B cell (primary cell): ENCODE results near the gene SALL2. TPM values are rescaled to one million over a fixed set of nuclear protein-coding genes. Genes with fewer than 3 reads are reported as not detected.

Source experiments
- ATAC-seq: fragments of 200-7000 bp; cut with Tn5 transposase; one replicate; pipeline ENCODE4 v1.10.0; 2021; ENCODE audit warnings: low read depth, mild to moderate bottlenecking, moderate number of reproducible peaks, moderate library complexity
- CTCF ChIA-PET: fragments of 350-600 bp; sonication (Branson Sonifier 250); formaldehyde crosslinking; loops from one replicate; lab custom pipeline; 2021; ENCODE audit warnings: antibody characterized with exemption, inconsistent platforms; lab: Charles Lee
- POLR2A ChIA-PET: fragments of 350-600 bp; sonication (Branson Sonifier 250); formaldehyde crosslinking; loops from one replicate; lab custom pipeline; 2021; ENCODE audit warnings: antibody characterized with exemption; lab: Charles Lee
- DNase-seq: peaks from one replicate; pipeline ENCODE4 v3.0.0; 2013
- H2AFZ ChIP-seq: 2 replicates; pipeline ENCODE4 v1.6.1; 2012; ENCODE audit warnings: mild to moderate bottlenecking, low read depth, low read length; ENCODE audit not compliant: insufficient read depth, poor library complexity, severe bottlenecking
- H3K27ac ChIP-seq, 2 donors: 1 replicate in 1 of 2; 2 replicates in 1 of 2; pipeline ENCODE4 v1.5.1; 2012 to 2013; ENCODE audit warnings: low read length in 2 of 2, mild to moderate bottlenecking in 2 of 2, moderate library complexity in 1 of 2
- H3K27me3 ChIP-seq, 4 experiments: fragments of 200-600 bp in 1 of 4; sonication (generic) in 1 of 4; replicated peaks in 1 of 4; 1 replicate in 2 of 4; 2 replicates in 2 of 4; pipeline versions ENCODE4 v1.6.1 to v1.7.0; 2013 to 2016; ENCODE audit warnings: low read length in 3 of 4, mild to moderate bottlenecking in 2 of 4, mixed read lengths in 1 of 4, moderate library complexity in 1 of 4; ENCODE audit not compliant: insufficient read depth in 4 of 4, control insufficient read depth in 3 of 4; ENCODE audit errors: control extremely low read depth in 1 of 4
- H3K36me3 ChIP-seq, 2 experiments: replicated peaks in 1 of 2; 1 replicate in 1 of 2; 2 replicates in 1 of 2; pipeline versions ENCODE4 v1.6.1 to v1.7.1; 2013; ENCODE audit warnings: low read length in 1 of 2; ENCODE audit not compliant: insufficient read depth in 2 of 2, control insufficient read depth in 1 of 2; ENCODE audit errors: control extremely low read depth in 1 of 2, extremely low read depth in 1 of 2
- H3K4me1 ChIP-seq, 2 donors: fragments of 200-600 bp in 1 of 2; sonication (generic) in 1 of 2; 1 replicate in 1 of 2; 2 replicates in 1 of 2; pipeline versions ENCODE4 v1.5.1 to v1.6.1; 2013 to 2017; ENCODE audit warnings: low read length in 2 of 2; ENCODE audit not compliant: control insufficient read depth in 2 of 2, insufficient read depth in 2 of 2
- H3K4me2 ChIP-seq: replicated peaks from 2 replicates; pipeline ENCODE3; 2012; ENCODE audit warnings: mild to moderate bottlenecking, low read depth, low read length; ENCODE audit not compliant: poor library complexity, severe bottlenecking
- H3K4me3 ChIP-seq, 5 experiments: fragments of 200-600 bp in 1 of 5; sonication (generic) in 1 of 5; 1 replicate in 3 of 5; 2 replicates in 2 of 5; pipeline versions ENCODE4 v1.5.1 to v1.7.0; 2011 to 2016; ENCODE audit warnings: low read length in 4 of 5, mild to moderate bottlenecking in 4 of 5, low read depth in 2 of 5, control low read depth in 1 of 5, moderate library complexity in 1 of 5; ENCODE audit not compliant: insufficient read depth in 1 of 5; ENCODE audit errors: control extremely low read depth in 1 of 5, extremely low read depth in 1 of 5
- H3K79me2 ChIP-seq: fragments of 200-600 bp; sonication (generic); one replicate; pipeline ENCODE4 v1.6.0; 2016; ENCODE audit warnings: low read length; ENCODE audit not compliant: control insufficient read depth, insufficient read depth
- H3K9ac ChIP-seq: fragments of 200-600 bp; sonication (generic); 2 replicates; pipeline ENCODE4 v1.6.1; 2017; ENCODE audit warnings: mild to moderate bottlenecking, low read length, moderate library complexity
- H3K9me3 ChIP-seq, 3 donors: one replicate each; pipeline versions ENCODE4 v1.6.1 to v1.7.1; 2013; ENCODE audit warnings: low read length in 2 of 3; ENCODE audit not compliant: control insufficient read depth in 2 of 3, insufficient read depth in 1 of 3; ENCODE audit errors: control extremely low read depth in 1 of 3
- H4K20me1 ChIP-seq: 2 replicates; pipeline ENCODE4 v1.6.0; 2012; ENCODE audit warnings: mild to moderate bottlenecking, low read length; ENCODE audit not compliant: insufficient read depth, control insufficient read depth, poor library complexity, severe bottlenecking
- H3K27ac Mint-ChIP-seq: one replicate; pipeline ENCODE4 v1.8.0; 2021; ENCODE audit warnings: mixed read lengths
- H3K27me3 Mint-ChIP-seq: one replicate; pipeline ENCODE4 v1.8.0; 2021; ENCODE audit warnings: mixed read lengths
- H3K4me1 Mint-ChIP-seq: one replicate; pipeline ENCODE4 v1.8.0; 2021; ENCODE audit warnings: mixed read lengths
- H3K4me3 Mint-ChIP-seq: one replicate; pipeline ENCODE4 v1.8.0; 2021; ENCODE audit warnings: mixed read lengths
- H3K9me3 Mint-ChIP-seq: one replicate; pipeline ENCODE4 v1.8.0; 2022; ENCODE audit warnings: mixed read lengths; ENCODE audit not compliant: insufficient read depth
- EZH2 ChIP-seq: IDR thresholded peaks from 2 replicates; pipeline ENCODE4 v1.6.1; 2012; ENCODE audit warnings: borderline replicate concordance, low read depth, mild to moderate bottlenecking, moderate library complexity, low read length; ENCODE audit not compliant: insufficient read depth, poor library complexity, severe bottlenecking
- WGBS: methylation state at CpG from one replicate; pipeline ENCODE4 v1.1.5; 2013; ENCODE audit warnings: missing lambda C conversion rate; ENCODE audit not compliant: insufficient coverage; 5-methylcytosine and 5-hydroxymethylcytosine counted together
- intact Hi-C: fragments of 100-400 bp; cut with micrococcal nuclease; formaldehyde crosslinking; loops from one replicate; pipeline ENCODE4 v1.10.0; 2022
- polyA plus RNA-seq: library from polyadenylated mRNA; depleted of rRNA; stranded (reverse); fragments of >200 nt; gene quantifications from 2 replicates; pipeline ENCODE4 v1.2.3, GENCODE V29; 2012
- total RNA-seq, 2 donors: library from RNA; stranded (reverse); fragments of 120-200 nt in 1 of 2; gene quantifications; 1 replicate in 1 of 2; 2 replicates in 1 of 2; pipeline versions ENCODE4 v1.2.3 to v1.2.4, GENCODE V29; 2013 to 2022
- TF ChIP-seq, protein P1 (sequence below): fragments of 200-600 bp; IDR thresholded peaks from one replicate; pipeline ENCODE4 v1.8.0; 2022; ENCODE audit warnings: antibody characterized with exemption, mild to moderate bottlenecking

The SALL2 gene
- total and polyA plus RNA-seq, 2 donors (not counting 1 experiment from before 2014, with no cell fraction given), result 0.39 to 2.5 TPM

GRCh38 chr14:21543963-21544362, 17.8 kb upstream of the SALL2 start:
- 63% methylated on average over 4 of the region's 5 CpGs for WGBS
- Mint-ChIP-seq H3K27me3 (peaks cover 26% of the 10 kb centered on the region), H3K9me3 (no peaks in the 10 kb centered on the region), H3K4me3 (no peak overlapping the region), H3K4me1 (no peaks in the 10 kb centered on the region), H3K27ac (no peak overlapping the region)
- Histone ChIP-seq H3K4me3 (no peak overlapping the region), H3K9me3 (no peaks in the 10 kb centered on the region), H2AFZ (no peak overlapping the region), H3K27me3 (peaks cover 0 to 7% (median 2%) of the 10 kb centered on the region in 4 experiments), H4K20me1 (no peaks in the 10 kb centered on the region), H3K9ac (no peak overlapping the region), H3K36me3 (no peaks in the 10 kb centered on the region), H3K4me1 (no peaks in the 10 kb centered on the region), H3K79me2 (no peaks in the 10 kb centered on the region), H3K27ac (no peak overlapping the region), H3K4me2 (no peak overlapping the region)
- POLR2A ChIA-PET, result no interaction called here
- ATAC-seq, result no peak
- CTCF ChIA-PET, result no interaction called here
- no peak for TF ChIP-seq EZH2
- TF ChIP-seq, protein P1, sequence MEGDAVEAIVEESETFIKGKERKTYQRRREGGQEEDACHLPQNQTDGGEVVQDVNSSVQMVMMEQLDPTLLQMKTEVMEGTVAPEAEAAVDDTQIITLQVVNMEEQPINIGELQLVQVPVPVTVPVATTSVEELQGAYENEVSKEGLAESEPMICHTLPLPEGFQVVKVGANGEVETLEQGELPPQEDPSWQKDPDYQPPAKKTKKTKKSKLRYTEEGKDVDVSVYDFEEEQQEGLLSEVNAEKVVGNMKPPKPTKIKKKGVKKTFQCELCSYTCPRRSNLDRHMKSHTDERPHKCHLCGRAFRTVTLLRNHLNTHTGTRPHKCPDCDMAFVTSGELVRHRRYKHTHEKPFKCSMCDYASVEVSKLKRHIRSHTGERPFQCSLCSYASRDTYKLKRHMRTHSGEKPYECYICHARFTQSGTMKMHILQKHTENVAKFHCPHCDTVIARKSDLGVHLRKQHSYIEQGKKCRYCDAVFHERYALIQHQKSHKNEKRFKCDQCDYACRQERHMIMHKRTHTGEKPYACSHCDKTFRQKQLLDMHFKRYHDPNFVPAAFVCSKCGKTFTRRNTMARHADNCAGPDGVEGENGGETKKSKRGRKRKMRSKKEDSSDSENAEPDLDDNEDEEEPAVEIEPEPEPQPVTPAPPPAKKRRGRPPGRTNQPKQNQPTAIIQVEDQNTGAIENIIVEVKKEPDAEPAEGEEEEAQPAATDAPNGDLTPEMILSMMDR, result no peak
- no peak for DNase-seq
- intact Hi-C loops, result no loop called here

DNA sequence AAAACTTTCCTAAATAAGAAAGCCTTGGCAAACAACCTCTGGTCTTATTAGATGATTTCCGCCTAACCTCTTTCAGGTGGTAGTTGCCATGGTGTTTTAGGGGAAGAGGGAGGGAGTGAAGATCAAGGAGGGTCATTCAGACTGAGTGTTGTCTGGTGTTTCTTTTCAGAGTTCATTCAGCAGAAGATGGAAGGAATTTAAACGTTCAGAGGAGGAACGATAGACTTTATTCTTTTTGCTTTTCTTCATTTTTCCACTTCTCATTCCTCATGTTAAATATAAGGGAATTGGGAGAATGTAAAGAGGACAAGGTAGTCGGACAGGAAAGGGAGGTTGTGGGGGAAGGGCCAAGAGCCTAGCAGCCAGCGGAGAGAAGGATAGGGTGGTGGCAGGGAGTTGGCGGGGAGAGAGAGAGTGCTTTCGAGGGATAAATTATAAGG, 17.4 kb upstream of the SALL2 start:
- intact Hi-C loops, result no loop called here
- H3K9ac ChIP-seq, result no peak overlapping the region

More for the DNA sequence above, 17.4 kb upstream of the SALL2 start:
- Histone ChIP-seq H3K36me3 (no peaks in the 10 kb centered on the region), H3K27ac (no peak overlapping the region), H3K4me1 (no peaks in the 10 kb centered on the region), H3K4me3 (no peak overlapping the region), H2AFZ (no peak overlapping the region), H3K27me3 (peaks cover 0 to 9% (median 6%) of the 10 kb centered on the region in 4 experiments), H4K20me1 (no peaks in the 10 kb centered on the region), H3K4me2 (no peak overlapping the region), H3K79me2 (no peaks in the 10 kb centered on the region), H3K9me3 (no peaks in the 10 kb centered on the region)
- Mint-ChIP-seq H3K27me3 (peaks cover 30% of the 10 kb centered on the region), H3K27ac (no peak overlapping the region), H3K4me3 (no peak overlapping the region), H3K4me1 (no peaks in the 10 kb centered on the region), H3K9me3 (no peaks in the 10 kb centered on the region)
- 90% methylated on average over 4 of the region's 7 CpGs for WGBS
- no peak for TF ChIP-seq EZH2
- TF ChIP-seq, protein P1, result no peak
- POLR2A ChIA-PET, result no interaction called here
- CTCF ChIA-PET, result interaction anchor here (1.1 kb wide), 1 partner anchor 45 kb away, joined by 3 read pairs; no protein-coding TSS in a partner anchor
- no peak for DNase-seq
- ATAC-seq, result no peak
